HG03159 (cell line): ENCODE data around the gene RSRC1.
A peak's percentile ranks its signal among the peaks of the same experiment; 100 is the strongest.
"Not testable (repeated sequence)": the region's sequence is repeated elsewhere in the genome, so short reads cannot be mapped to it uniquely, and the experiment has no call there.

Experiments used
- ATAC-seq: cut with Tn5 transposase; IDR thresholded peaks from one replicate; pipeline ENCODE4 v1.9.1; 2021; ENCODE audit warnings: mild to moderate bottlenecking, moderate library complexity; ENCODE audit not compliant: unreplicated experiment

Gene RSRC1

DNA sequence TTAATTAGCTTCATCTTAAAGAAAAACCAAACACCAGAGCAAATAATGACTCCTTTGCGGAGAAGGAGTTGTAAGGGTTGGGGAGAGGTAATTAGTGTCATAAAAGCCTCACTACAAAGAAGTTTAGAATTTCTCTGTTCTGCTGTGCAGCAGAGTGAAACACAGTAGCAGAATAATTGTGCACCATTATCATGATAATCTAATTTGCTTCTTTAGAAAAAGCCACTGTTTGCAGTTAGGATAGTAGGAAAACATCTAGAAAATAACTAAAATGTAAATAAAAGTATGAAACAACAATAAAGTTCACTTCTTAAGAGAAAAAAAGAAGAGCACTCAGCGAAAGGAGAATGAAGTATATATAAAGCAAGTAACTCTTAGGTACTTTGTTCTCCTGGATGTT, 9.2 kb upstream of the RSRC1 start:
- ATAC-seq = no peak

DNA sequence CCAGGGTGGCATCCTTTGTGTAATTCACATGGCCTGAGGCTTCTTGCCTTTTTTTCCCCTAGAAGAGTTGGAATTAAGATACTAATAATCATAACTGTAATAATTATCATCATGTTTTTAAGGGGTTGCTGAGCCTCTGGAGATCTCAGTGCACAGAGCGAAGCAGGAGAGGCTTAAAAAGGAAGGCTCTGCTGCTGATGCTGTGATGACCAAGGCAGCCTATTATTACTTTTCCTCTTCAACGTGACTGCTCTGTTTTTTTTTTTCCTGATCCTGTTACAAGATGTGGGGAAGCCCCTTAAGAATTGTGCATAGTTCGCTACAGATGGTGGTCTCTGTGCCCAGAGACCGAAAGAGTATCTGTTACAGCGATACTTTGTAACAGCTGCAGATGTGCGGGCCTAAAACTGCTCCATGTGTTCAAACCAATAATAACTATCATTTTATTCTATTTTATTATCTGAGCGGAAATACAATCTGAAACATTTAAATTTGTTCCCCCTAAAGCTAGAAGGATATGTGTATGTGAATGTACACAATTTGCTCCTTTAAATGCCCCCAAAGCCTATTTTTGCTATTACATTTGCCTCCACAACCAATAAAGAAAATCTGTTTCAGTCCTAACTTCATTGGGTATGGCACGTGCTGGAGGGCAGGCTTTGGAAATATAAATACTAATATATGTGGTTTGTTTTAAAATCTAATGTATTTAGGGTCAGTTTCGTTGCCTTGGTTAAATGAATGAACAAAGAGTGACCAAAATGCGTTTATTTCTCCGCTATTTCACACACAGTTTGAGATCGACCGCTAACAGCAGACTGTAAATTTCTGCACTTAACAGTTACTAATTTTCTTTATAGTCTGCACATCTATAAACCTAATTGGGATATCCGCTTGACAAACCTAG, 8.3 kb upstream of the RSRC1 start:
- ATAC-seq = no peak

DNA sequence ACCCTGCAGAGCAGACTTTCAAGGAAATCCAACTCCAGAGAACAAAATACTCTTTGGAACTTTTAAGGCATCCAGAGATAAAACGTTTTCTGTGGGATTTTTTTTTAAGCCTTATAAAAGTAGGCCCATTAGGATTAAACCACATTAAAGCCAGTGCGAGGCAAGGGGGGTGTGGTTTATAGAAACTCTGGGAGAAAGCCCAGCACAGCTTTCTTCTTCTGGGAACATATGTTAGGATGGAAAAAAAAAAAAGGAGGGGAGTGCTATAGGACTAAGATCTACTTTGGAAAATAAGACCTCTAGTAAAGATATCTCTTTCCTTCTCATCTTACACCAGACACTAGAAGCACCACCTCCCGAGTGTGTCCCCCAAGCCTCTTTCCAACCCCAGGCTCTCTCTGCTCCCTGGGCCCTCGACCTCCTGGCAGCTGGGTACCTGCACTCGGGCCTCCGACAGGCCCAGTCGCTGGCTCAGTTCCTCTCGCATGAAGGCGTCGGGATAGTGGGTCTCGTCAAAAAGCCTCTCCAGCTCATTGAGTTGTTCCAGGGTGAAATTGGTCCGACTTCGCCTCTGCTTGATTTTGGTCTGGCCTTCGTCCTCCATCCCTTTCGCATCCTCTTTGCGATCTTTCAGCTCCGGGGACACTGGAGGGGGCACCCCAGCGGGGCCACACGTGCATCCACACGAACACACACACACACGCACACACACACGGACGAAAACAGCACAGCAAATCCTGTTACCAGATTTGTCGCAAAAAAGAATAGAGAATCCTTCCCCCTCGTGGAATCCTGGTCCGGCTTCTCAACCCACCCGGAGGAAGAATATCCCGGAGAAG, 7.4 kb upstream of the RSRC1 start:
- ATAC-seq = no peak

DNA sequence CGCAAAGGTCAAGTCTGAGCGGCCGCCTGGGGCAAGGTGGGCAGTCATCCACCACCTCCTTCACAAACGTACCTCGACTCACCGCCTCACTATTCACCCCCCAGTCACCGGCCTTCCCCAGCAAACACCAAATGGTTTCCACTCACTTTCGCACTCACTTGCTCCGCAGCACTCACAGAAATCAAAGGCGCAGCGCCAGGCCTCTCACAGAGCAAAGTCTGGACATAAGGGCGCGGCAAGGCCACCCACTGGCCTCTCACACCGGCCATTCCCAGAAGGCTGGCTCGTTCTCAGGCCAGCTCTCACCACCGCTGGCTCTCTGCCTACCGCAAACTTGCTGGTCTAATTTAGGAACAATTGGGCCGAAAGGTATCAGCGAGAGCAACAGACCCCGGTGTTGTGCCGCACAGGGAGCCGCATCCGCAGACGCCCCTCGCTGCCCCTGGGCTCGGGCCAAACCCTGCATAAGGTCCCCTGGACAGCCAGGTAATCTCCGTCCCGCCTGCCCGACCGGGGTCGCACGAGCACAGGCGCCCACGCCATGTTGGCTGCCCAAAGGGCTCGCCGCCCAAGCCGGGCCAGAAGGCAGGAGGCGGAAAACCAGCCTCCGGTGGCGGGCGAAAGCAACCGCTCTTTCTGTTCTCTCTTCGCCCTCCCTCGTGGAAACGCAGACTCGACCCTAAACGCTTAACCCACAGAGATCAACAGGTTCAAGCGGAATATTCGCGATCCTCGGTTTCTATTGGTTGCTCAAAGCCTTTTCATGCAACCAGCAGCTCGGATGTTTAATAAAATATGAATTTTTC, 6.6 kb upstream of the RSRC1 start:
- peak; percentile 31 for ATAC-seq

DNA sequence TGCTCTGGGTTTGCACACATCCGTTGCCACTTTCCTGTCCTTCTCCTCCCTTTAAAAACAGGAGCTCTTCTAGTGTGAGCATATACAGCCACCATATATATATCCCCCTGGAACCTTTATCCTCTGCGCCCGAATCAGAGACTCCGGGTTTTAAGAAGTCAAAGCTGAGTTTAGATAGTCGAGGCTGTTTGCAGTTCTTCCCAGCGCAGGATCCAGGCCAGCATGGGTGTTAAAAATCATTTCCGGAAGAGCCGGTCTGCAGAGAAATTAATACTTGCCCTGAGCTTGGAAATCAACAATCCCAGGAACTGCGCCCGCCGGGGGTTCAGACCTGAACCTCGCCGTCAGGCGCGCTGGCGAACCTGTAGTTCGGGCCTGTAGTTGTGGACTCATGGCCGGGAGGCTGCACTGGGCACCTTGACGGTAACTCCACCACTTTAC, 6.0 kb upstream of the RSRC1 start:
- ATAC-seq = no peak

DNA sequence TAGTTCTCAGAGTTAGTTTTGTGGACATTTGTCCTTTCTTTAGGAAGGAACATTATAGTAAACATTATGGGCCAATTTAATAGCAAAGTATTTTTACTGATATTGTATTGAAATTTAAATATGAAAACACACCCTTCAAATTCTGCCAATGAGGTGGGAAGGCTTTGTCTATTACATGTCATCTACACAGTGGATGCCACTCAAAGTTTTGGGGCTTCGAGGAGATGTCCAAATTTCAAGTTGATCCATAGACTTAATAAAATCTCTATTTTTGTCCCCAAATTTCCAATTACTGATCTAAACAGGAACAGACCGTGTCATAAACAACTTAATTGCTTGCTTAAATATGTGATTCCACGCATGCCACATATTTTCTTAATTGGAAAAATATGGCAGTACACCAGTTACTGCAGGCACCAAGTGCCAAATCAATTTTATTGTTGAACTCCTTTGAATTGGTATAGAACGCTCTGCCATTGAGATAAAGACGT, 5.4 kb upstream of the RSRC1 start:
- ATAC-seq = no peak

DNA sequence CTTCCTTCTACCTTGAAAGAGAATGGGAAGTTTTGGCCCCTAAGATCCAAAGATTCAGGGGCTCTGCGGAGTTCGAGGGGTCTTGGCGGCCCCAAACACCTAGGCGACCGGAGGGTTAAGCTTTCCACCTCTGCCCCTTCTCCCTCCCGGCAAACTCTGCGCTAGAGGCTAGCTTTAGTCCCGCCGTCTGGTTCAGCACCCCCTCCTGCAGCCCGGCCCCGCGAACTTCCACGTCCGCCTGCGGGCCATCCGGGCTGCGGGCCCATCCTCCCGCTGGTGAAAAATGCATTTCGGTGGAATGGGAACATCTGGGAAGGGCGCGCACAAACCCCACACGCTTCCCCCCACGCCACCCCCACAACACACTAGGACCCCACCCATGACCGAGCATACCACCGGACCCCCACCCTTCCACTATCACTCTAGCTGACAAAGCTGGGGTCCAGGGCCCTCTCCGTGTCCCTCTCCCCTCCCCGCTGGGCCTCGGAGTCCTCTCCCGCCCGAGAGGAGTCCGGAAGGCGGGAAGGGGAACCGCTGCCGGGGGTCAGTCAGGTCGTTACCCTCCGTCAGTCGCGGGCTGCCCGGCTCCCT, 4.7 kb upstream of the RSRC1 start:
- ATAC-seq = no peak

DNA sequence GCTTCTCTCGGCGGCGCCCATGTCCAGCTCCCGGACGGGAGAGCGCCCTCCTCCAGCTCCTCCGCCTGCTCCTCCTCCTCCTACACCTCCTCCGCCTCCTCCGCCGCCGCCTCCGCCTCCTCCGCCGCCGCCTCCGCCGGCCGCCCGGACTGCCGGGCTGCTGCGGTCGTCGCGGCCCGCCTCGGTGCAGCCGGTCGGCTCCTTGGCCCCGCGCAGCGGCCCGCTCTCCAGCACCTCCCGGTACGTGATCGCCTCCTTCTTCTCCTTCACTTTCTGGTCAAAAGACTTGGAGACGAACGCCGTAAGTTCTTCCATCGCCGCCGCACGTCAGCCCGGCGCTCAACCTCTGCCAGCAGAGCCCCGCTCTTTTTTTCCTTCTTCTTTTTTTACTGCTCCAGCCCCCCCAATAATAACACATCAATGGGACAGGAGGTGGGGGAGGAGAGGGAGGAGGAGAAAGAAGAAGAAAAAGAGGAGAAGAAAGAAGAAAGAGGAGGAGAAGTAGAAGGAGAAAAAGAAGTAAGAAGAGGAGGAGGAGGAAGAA, 4.1 kb upstream of the RSRC1 start:
- ATAC-seq = no peak

DNA sequence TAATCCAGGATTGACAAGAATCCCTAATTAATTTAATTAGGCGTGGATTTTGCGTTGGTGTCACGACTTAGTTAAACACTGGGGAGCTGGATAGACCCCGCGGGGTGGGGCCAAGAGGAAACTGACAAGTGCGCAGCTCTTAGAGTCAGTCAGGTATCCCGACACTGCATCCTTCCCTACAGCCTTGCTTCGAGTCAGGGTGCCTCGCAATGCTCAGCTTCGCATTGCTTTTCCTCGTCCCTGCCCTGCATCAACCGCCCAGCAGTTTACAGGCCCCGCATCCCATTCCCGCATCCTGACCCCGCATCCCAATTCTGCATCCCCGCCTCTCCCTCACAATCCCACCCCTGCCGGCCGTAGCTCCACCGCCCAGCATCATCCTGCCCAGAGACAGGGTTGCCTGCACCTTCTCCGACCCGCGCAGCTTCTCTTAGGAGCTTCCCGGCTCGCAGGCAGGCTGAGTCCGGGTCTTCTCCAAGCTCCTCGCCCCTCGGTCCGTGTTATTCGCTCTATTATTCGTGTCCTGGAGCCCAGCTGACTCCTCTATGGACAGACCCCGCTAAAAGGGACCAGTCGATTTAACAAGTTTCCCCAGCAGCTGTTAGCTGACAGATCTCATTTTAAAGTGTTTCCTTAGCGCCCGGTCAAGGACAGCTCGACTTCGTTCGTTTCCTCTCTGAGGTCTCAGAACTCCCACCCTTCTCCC, 3.0 kb upstream of the RSRC1 start:
- no peak for ATAC-seq

DNA sequence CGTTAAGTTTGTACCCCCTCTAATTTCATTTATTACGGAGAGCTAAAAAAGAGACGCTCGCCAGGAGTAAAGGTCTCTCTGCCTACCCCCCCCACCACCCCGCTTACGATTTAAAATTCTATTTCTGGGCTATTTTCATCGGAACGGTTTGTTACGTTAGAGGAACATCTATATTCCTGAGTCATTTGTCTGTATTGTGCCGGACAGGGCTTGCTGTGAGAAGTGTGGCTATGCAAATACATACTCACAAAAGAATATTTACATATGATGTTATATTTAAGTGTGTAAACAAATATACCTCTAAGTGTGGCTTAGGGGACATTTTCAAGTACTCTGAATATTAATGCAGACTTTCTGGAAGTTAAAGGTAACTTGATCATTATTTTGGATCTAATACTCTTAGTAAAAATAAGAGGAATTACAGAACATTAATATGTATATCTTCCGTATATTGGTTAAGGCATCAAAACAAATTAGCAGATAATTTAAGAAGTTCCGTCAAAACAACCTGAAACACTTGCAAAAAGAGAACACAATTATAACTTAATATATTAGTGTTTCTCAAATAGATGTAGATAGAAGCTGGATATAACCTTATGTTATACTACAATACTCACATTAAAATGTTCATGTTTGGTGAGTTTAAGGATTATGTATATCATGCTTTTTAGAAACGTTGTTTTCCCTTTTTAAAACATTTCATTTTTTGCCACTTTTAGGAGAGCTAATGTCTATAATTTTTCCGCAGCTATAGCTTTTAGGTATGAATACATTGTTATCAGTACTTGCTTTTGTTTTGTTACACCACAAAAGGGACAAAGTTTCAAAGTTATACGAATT, 2.1 kb upstream of the RSRC1 start:
- ATAC-seq = no peak

DNA sequence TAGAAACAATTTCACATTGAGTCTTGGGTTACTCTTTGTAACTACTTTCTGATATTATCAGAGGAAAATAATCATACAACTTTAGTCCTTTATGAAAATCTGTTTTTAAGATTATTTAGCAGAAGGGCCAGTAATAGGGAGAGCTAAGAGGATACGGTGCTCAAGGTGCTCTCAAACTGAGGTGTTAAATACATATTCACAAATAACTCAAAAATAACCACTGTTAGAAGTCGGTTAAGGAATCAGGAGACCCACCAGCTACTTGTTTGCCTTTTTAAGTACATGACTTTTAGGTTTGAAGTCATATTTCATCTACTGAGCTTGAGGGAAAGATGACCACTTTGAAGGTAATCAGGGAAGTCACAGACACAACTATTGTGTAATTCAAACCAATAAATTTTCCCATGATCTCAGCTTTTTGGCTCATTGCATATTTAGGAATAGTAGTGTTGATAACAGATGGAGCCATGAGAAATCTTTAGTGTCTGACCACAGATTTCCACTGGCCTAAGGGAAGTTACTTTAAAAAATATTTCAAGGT, 1.4 kb upstream of the RSRC1 start:
- no peak for ATAC-seq

DNA sequence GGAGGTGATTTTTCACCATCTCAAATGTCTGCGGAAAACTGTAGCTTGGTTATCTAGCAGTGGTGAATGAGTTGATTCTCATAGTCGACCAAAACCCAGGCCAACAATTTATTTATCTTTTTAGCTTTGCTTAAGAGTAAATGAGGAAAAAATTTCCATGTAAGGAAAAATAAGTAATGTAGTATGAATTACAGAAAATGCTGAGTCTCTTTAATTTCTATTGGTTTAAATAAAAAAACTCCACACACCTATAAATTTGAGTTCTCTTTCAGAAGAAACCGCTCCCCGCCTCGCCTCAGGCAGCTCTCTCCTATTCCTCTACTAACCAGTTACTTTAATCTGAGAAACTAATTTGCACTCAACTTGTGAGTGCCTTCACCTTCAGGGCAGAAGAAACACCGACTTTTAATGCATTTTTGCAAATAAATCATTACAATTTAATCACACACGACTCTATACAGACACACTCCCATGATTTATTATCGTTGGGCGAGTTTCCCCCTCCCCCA, 540 bp upstream of the RSRC1 start:
- ATAC-seq = peak; percentile 16

DNA sequence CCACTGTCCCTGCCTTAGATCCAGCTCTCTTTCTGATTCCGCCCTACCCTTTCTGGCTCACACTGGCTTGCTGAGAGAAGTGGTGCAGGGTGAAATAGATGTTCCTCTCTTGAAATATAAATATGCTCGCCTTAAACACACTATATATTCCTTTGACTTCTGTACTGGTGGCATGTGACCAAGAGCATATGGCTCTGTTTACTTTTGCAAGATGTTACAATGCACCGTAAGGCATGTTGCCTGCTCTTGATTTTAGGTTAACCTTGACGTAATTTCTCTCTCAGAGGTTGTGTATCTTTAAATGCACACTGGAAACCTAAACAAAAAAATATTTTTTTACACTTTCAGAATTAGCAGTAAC, 749 bp downstream of the RSRC1 start:
- ATAC-seq = no peak

DNA sequence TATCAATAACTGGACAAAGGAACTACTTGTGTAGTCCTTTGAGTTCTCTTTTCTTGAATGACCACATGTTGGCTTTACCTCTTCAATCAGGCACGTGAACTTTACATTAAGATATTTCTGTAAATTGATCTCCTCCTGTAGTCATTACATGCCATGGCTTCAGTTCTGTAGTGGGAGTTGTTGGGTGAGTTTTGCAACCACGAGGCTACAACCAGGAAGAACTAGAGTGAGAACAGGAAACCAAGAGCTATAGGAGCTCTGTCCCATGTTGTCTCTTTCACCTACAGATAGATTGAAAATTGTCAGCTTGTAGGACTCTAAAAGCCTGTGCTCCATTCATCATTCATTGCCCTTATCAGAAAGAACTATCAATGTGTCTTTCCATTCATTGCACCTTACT, 2.0 kb downstream of the RSRC1 start:
- no peak for ATAC-seq

DNA sequence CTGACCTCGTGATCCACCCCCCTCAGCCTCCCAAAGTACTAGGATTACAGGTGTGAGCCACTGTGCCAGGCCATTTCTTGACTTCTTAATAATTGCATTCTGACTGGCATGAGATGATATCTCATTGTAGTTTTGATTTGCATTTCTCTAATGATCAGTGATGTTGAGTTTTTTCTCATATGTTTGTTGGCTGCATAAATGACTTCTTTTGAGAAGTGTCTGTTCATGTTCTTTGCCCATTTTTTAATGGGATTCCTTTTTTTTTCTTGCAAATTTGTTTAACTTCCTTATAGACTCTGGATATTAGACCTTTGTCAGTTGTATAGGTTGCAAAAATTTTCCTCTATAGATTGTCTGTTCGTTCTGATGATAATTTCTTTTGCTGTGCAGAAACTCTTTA, 3.7 kb downstream of the RSRC1 start:
- ATAC-seq = not testable (repeated sequence)

DNA sequence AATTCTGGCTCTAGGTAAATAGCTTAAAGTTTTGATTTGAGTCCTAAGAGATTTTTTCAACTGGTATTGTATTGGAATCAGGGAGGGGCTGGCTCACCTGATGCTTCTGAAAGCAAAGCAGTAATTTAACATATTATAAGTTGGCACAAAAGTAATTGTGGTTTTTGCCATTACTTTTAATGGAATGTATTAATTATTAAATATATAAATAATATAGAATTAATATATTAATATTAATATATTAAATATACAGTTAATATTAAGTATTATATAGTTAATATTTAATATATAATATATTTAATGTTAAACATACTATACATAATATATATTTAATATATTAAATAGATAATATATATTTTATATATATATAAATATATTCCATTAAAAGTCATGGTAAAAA, 10.4 kb downstream of the RSRC1 start:
- no peak for ATAC-seq

DNA sequence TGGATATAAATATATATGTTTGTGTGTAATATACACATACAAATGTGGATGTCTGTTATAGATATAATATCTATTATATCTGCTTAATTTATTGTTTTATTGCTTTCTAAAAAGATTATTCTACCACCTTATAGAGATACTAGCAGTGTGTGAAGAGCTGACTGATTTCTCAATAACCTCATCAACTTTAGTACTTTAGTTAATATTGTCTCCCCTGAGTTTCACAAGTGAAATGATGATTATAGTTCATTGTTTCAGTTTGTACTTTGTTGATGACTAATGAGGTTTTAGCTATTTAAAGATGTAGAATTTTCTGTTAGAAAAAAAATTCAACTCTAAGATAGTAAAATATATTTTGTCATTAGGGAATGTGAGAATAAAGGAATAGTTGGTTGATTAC, 11.4 kb downstream of the RSRC1 start:
- ATAC-seq = peak; percentile 88

DNA sequence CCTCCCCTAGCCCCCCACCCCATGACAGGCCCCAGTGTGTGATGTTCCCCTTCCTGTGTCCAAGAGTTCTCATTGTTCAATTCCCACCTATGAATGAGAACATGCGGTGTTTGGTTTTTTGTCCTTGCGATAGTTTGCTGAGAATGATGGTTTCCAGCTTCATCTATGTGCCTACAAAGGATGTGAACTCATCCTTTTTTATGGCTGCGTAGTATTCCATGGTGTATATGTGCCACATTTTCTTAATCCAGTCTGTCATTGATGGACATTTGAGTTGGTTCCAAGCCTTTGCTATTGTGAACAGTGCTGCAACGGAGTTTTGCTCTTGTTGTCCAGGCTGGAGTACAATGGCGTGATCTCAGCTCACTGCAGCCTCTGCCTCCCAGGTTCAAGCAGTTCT, 12.8 kb downstream of the RSRC1 start:
- not testable (repeated sequence) for ATAC-seq
